ENCODE results near the gene PEX19.

The PEX19 gene

DNA sequence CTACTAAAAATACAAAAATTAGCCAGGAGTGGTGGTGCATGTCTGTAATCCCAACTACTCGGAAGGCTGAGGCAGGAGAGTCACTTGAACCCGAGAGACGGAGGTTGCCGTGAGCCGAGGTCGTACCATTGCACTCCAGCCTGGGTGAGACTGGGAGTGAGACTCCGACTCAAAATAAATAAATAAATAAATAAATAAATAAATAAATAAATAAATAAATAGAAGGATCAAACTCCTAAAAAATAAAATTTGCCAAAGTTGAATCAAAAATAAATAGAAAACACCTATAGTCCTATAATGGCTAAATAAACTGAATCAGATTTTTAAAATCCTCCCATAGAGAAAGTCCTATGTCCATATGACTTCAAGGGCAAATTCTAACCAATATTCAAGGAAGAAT, 15.2 kb upstream of the PEX19 start (continued):
- TF ChIP-seq ZNF843 (tag by site-specific recombination; IDR thresholded peaks at IDR 0.05) = no peak
- no peak for TF ChIP-seq ZNF785 (tag by site-specific recombination; IDR thresholded peaks at IDR 0.05)
- TF ChIP-seq, protein P1, sequence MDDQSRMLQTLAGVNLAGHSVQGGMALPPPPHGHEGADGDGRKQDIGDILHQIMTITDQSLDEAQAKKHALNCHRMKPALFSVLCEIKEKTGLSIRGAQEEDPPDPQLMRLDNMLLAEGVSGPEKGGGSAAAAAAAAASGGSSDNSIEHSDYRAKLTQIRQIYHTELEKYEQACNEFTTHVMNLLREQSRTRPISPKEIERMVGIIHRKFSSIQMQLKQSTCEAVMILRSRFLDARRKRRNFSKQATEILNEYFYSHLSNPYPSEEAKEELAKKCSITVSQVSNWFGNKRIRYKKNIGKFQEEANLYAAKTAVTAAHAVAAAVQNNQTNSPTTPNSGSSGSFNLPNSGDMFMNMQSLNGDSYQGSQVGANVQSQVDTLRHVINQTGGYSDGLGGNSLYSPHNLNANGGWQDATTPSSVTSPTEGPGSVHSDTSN (CRISPR knock-in tag; IDR thresholded peaks at IDR 0.05) = no peak
- TF ChIP-seq ZNF19 (tag by site-specific recombination; IDR thresholded peaks at IDR 0.05; ENCODE audit: low read depth) = peak; percentile 95
- TF ChIP-seq, protein P2, sequence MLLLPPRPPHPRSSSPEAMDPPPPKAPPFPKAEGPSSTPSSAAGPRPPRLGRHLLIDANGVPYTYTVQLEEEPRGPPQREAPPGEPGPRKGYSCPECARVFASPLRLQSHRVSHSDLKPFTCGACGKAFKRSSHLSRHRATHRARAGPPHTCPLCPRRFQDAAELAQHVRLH (tag by site-specific recombination; IDR thresholded peaks at IDR 0.05) = peak; percentile 80; the same call in 1 of the 2 replicates
- TF ChIP-seq MZF1 (tag by site-specific recombination; IDR thresholded peaks at IDR 0.05; ENCODE audit: borderline replicate concordance) = peak; percentile 50; the same call in 1 of the 2 replicates
- TF ChIP-seq HOXC10 (CRISPR knock-in tag; IDR thresholded peaks at IDR 0.05) = no peak
- TF ChIP-seq, protein P3, sequence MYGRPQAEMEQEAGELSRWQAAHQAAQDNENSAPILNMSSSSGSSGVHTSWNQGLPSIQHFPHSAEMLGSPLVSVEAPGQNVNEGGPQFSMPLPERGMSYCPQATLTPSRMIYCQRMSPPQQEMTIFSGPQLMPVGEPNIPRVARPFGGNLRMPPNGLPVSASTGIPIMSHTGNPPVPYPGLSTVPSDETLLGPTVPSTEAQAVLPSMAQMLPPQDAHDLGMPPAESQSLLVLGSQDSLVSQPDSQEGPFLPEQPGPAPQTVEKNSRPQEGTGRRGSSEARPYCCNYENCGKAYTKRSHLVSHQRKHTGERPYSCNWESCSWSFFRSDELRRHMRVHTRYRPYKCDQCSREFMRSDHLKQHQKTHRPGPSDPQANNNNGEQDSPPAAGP (tag by site-specific recombination; IDR thresholded peaks at IDR 0.05) = no peak
- no peak for TF ChIP-seq ZFP69B (tag by site-specific recombination; IDR thresholded peaks at IDR 0.05)
- peak; percentile 31; the same call in 1 of the 2 replicates for TF ChIP-seq GLI2 (tag by site-specific recombination; IDR thresholded peaks at IDR 0.05; ENCODE audit: borderline replicate concordance, low read depth)
- TF ChIP-seq ZNF433 (tag by site-specific recombination; IDR thresholded peaks at IDR 0.05; ENCODE audit: low read depth) = peak; percentile 95
- TF ChIP-seq ZSCAN16 (tag by site-specific recombination; IDR thresholded peaks at IDR 0.05) = no peak
- peak; percentile 86 for TF ChIP-seq ZBTB8A (tag by site-specific recombination; IDR thresholded peaks at IDR 0.05)
- TF ChIP-seq, protein P4, sequence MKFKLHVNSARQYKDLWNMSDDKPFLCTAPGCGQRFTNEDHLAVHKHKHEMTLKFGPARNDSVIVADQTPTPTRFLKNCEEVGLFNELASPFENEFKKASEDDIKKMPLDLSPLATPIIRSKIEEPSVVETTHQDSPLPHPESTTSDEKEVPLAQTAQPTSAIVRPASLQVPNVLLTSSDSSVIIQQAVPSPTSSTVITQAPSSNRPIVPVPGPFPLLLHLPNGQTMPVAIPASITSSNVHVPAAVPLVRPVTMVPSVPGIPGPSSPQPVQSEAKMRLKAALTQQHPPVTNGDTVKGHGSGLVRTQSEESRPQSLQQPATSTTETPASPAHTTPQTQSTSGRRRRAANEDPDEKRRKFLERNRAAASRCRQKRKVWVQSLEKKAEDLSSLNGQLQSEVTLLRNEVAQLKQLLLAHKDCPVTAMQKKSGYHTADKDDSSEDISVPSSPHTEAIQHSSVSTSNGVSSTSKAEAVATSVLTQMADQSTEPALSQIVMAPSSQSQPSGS (tag by site-specific recombination; IDR thresholded peaks at IDR 0.05; ENCODE audit: low read depth) = no peak
- no peak for TF ChIP-seq SP2 (tag by site-specific recombination; IDR thresholded peaks at IDR 0.05)
- no peak for TF ChIP-seq ZNF23 (tag by site-specific recombination; IDR thresholded peaks at IDR 0.05; ENCODE audit: borderline replicate concordance)
- TF ChIP-seq OSR2 (tag by site-specific recombination; IDR thresholded peaks at IDR 0.05) = no peak
- no peak for TF ChIP-seq ZNF544 (tag by site-specific recombination; IDR thresholded peaks at IDR 0.05)

DNA sequence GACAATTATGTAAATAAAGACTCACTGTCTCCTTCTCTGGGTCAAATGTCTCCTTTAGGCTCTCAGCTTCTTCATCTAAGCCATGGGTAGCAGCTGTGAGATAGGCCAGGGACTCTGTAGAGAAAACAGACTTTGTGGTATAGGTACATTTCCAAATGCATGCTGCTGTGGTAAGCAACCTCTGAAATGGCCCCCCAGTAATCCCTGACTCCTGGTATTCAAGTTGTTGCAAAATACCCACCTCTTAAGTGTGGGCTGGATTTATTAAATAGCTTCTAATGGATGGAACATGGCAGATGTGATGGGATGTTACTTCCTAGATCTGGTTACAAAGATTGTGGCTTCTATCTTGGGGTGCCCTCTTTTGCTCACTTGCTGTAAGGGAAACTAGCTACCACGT, 11.1 kb upstream of the PEX19 start:
- Histone ChIP-seq H3K9me3 (ENCODE audit: control insufficient read depth, insufficient read depth, low read depth, low read length) (no peaks in the 10 kb centered on the region), H3K4me1 (ENCODE audit: control insufficient read depth, insufficient read depth, low read length) (no peaks in the 10 kb centered on the region), H3K4me3 (ENCODE audit: low read depth, low read length) (no peak overlapping the region), H3K36me3 (ENCODE audit: control insufficient read depth in 2 of 2, insufficient read depth in 1 of 2, low read length in 2 of 2) (peaks cover 68 to 96% of the 10 kb centered on the region in 2 experiments), H3K27ac (ENCODE audit: extremely low read depth, low read depth, low read length) (no peak overlapping the region)
- ChIA-PET POLR2A (no interaction called here), CTCF (interaction anchor here (0.8 to 2.0 kb wide), 2 partner anchors 44 to 188 kb away, joined by 4 to 6 read pairs; no protein-coding TSS in a partner anchor)
- TF ChIP-seq, protein P5, sequence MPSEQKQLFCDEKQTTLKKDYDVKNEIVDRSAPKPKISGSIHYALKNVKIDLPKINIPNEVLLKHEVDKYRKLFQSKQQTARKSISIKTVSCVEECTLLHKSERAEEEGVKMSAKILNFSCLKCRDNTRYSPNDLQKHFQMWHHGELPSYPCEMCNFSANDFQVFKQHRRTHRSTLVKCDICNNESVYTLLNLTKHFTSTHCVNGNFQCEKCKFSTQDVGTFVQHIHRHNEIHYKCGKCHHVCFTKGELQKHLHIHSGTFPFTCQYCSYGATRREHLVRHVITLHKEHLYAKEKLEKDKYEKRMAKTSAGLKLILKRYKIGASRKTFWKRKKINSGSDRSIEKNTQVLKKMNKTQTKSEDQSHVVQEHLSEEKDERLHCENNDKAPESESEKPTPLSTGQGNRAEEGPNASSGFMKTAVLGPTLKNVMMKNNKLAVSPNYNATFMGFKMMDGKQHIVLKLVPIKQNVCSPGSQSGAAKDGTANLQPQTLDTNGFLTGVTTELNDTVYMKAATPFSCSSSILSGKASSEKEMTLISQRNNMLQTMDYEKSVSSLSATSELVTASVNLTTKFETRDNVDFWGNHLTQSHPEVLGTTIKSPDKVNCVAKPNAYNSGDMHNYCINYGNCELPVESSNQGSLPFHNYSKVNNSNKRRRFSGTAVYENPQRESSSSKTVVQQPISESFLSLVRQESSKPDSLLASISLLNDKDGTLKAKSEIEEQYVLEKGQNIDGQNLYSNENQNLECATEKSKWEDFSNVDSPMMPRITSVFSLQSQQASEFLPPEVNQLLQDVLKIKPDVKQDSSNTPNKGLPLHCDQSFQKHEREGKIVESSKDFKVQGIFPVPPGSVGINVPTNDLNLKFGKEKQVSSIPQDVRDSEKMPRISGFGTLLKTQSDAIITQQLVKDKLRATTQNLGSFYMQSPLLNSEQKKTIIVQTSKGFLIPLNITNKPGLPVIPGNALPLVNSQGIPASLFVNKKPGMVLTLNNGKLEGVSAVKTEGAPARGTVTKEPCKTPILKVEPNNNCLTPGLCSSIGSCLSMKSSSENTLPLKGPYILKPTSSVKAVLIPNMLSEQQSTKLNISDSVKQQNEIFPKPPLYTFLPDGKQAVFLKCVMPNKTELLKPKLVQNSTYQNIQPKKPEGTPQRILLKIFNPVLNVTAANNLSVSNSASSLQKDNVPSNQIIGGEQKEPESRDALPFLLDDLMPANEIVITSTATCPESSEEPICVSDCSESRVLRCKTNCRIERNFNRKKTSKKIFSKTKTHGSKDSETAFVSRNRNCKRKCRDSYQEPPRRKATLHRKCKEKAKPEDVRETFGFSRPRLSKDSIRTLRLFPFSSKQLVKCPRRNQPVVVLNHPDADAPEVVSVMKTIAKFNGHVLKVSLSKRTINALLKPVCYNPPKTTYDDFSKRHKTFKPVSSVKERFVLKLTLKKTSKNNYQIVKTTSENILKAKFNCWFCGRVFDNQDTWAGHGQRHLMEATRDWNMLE (tag by site-specific recombination; conservative IDR thresholded peaks at IDR 0.05; ENCODE audit: low read depth) = no peak
- no peak for TF ChIP-seq ZNF114 (tag by site-specific recombination; IDR thresholded peaks at IDR 0.05)
- no peak for TF ChIP-seq GFI1B (tag by site-specific recombination; IDR thresholded peaks at IDR 0.05)
- TF ChIP-seq ZNF664 (tag by site-specific recombination; IDR thresholded peaks at IDR 0.05) = no peak
- TF ChIP-seq, protein P6, sequence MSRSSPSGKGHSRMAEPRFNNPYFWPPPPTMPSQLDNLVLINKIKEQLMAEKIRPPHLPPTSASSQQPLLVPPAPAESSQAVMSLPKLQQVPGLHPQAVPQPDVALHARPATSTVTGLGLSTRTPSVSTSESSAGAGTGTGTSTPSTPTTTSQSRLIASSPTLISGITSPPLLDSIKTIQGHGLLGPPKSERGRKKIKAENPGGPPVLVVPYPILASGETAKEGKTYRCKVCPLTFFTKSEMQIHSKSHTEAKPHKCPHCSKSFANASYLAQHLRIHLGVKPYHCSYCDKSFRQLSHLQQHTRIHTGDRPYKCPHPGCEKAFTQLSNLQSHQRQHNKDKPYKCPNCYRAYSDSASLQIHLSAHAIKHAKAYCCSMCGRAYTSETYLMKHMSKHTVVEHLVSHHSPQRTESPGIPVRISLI (tag by site-specific recombination; IDR thresholded peaks at IDR 0.05) = no peak
- TF ChIP-seq, protein P7, sequence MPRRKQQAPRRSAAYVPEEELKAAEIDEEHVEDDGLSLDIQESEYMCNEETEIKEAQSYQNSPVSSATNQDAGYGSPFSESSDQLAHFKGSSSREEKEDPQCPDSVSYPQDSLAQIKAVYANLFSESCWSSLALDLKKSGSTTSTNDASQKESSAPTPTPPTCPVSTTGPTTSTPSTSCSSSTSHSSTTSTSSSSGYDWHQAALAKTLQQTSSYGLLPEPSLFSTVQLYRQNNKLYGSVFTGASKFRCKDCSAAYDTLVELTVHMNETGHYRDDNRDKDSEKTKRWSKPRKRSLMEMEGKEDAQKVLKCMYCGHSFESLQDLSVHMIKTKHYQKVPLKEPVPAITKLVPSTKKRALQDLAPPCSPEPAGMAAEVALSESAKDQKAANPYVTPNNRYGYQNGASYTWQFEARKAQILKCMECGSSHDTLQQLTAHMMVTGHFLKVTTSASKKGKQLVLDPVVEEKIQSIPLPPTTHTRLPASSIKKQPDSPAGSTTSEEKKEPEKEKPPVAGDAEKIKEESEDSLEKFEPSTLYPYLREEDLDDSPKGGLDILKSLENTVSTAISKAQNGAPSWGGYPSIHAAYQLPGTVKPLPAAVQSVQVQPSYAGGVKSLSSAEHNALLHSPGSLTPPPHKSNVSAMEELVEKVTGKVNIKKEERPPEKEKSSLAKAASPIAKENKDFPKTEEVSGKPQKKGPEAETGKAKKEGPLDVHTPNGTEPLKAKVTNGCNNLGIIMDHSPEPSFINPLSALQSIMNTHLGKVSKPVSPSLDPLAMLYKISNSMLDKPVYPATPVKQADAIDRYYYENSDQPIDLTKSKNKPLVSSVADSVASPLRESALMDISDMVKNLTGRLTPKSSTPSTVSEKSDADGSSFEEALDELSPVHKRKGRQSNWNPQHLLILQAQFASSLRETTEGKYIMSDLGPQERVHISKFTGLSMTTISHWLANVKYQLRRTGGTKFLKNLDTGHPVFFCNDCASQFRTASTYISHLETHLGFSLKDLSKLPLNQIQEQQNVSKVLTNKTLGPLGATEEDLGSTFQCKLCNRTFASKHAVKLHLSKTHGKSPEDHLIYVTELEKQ (tag by site-specific recombination; IDR thresholded peaks at IDR 0.05; ENCODE audit: borderline replicate concordance) = no peak
